Measurements from ENCODE around the gene OTOA.
"Not testable (repeated sequence)": the region's sequence is repeated elsewhere in the genome, so short reads cannot be mapped to it uniquely, and the experiment has no call there.

Gene OTOA

GRCh38 chr16:21674456-21674855, 10.7 kb downstream of the OTOA start:
- not testable (repeated sequence) for DNase-seq (ENCODE audit: low read depth)

GRCh38 chr16:21680714-21681113, 16.9 kb downstream of the OTOA start:
- not testable (repeated sequence) for DNase-seq (ENCODE audit: low read depth)

GRCh38 chr16:21683184-21683583, 19.4 kb downstream of the OTOA start:
- DNase-seq (ENCODE audit: low read depth) = no peak

- peak; percentile 3 for DNase-seq (ENCODE audit: low read depth)
Measured at GRCh38 chr16:21684199-21684598, 20.4 kb downstream of the OTOA start.

GRCh38 chr16:21685034-21685455, 21.3 kb downstream of the OTOA start:
- no peak for DNase-seq (ENCODE audit: low read depth)

- no peak for DNase-seq (ENCODE audit: low read depth)
Measured at GRCh38 chr16:21689107-21689506, 25.3 kb downstream of the OTOA start.

- not testable (repeated sequence) for DNase-seq (ENCODE audit: low read depth)
Measured at GRCh38 chr16:21690967-21691366, 27.2 kb downstream of the OTOA start.

GRCh38 chr16:21694609-21695008, 30.8 kb downstream of the OTOA start:
- no peak for DNase-seq (ENCODE audit: low read depth)

GRCh38 chr16:21697032-21697431, 33.3 kb downstream of the OTOA start:
- no peak for DNase-seq (ENCODE audit: low read depth)

GRCh38 chr16:21698169-21699032, 34.6 kb downstream of the OTOA start:
- no peak for DNase-seq (ENCODE audit: low read depth)

- DNase-seq (ENCODE audit: low read depth) = no peak
Measured at GRCh38 chr16:21701271-21701670, 37.5 kb downstream of the OTOA start.

- no peak for DNase-seq (ENCODE audit: low read depth)
Measured at GRCh38 chr16:21702276-21702675, 38.5 kb downstream of the OTOA start.

- no peak for DNase-seq (ENCODE audit: low read depth)
Measured at GRCh38 chr16:21703156-21703555, 39.4 kb downstream of the OTOA start.

- no peak for DNase-seq (ENCODE audit: low read depth)
Measured at GRCh38 chr16:21703589-21704174, 39.9 kb downstream of the OTOA start.

GRCh38 chr16:21704266-21704665, 40.5 kb downstream of the OTOA start:
- no peak for DNase-seq (ENCODE audit: low read depth)

- DNase-seq (ENCODE audit: low read depth) = no peak
Measured at GRCh38 chr16:21704733-21705132, 41.0 kb downstream of the OTOA start.

GRCh38 chr16:21708533-21709115, 44.9 kb downstream of the OTOA start:
- DNase-seq (ENCODE audit: low read depth) = peak; percentile 63

- no peak for DNase-seq (ENCODE audit: low read depth)
Measured at GRCh38 chr16:21710938-21711337, 47.2 kb downstream of the OTOA start.

- no peak for DNase-seq (ENCODE audit: low read depth)
Measured at GRCh38 chr16:21713549-21714368, 50.0 kb downstream of the OTOA start.

GRCh38 chr16:21714369-21714618, 50.5 kb downstream of the OTOA start:
- DNase-seq (ENCODE audit: low read depth) = not testable (repeated sequence)

GRCh38 chr16:21717608-21718007, 53.8 kb downstream of the OTOA start:
- no peak for DNase-seq (ENCODE audit: low read depth)

- no peak for DNase-seq (ENCODE audit: low read depth)
Measured at GRCh38 chr16:21719283-21719682, 55.5 kb downstream of the OTOA start.

GRCh38 chr16:21720533-21720932, 56.8 kb downstream of the OTOA start:
- DNase-seq (ENCODE audit: low read depth) = no peak
